Adipocyte (in vitro differentiated cells): ENCODE measurements around the gene RAPGEF2.
"Not testable (repeated sequence)": the region's sequence is repeated elsewhere in the genome, so short reads cannot be mapped to it uniquely, and the experiment has no call there.

Experiments used
- DNase-seq: peaks from one replicate; pipeline ENCODE4 v3.0.0-alpha.2; 2015; ENCODE audit warnings: low read depth
- H3K27me3 ChIP-seq: replicated peaks from 2 replicates; pipeline ENCODE4 v1.7.0; 2013; ENCODE audit warnings: mild to moderate bottlenecking, low read length, moderate library complexity; ENCODE audit not compliant: control insufficient read depth, insufficient read depth
- H3K36me3 ChIP-seq: 2 replicates; pipeline ENCODE4 v1.7.0; 2013; ENCODE audit warnings: low read length, mild to moderate bottlenecking, moderate library complexity; ENCODE audit not compliant: control insufficient read depth, insufficient read depth, severe bottlenecking
- H3K4me1 ChIP-seq: 2 replicates; pipeline ENCODE4 v1.7.0; 2013; ENCODE audit warnings: mild to moderate bottlenecking, low read length, moderate library complexity; ENCODE audit not compliant: control insufficient read depth, insufficient read depth
- H3K4me3 ChIP-seq: 2 replicates; pipeline ENCODE4 v1.7.0; 2013; ENCODE audit warnings: mild to moderate bottlenecking, low read length, moderate library complexity
- H3K9ac ChIP-seq: 2 replicates; pipeline ENCODE4 v1.7.0; 2013; ENCODE audit warnings: mild to moderate bottlenecking, low read length, moderate library complexity
- H3K9me3 ChIP-seq: 2 replicates; pipeline ENCODE4 v1.7.0; 2013; ENCODE audit warnings: mild to moderate bottlenecking, low read length, moderate library complexity; ENCODE audit not compliant: control insufficient read depth

RAPGEF2 gene, protein sequence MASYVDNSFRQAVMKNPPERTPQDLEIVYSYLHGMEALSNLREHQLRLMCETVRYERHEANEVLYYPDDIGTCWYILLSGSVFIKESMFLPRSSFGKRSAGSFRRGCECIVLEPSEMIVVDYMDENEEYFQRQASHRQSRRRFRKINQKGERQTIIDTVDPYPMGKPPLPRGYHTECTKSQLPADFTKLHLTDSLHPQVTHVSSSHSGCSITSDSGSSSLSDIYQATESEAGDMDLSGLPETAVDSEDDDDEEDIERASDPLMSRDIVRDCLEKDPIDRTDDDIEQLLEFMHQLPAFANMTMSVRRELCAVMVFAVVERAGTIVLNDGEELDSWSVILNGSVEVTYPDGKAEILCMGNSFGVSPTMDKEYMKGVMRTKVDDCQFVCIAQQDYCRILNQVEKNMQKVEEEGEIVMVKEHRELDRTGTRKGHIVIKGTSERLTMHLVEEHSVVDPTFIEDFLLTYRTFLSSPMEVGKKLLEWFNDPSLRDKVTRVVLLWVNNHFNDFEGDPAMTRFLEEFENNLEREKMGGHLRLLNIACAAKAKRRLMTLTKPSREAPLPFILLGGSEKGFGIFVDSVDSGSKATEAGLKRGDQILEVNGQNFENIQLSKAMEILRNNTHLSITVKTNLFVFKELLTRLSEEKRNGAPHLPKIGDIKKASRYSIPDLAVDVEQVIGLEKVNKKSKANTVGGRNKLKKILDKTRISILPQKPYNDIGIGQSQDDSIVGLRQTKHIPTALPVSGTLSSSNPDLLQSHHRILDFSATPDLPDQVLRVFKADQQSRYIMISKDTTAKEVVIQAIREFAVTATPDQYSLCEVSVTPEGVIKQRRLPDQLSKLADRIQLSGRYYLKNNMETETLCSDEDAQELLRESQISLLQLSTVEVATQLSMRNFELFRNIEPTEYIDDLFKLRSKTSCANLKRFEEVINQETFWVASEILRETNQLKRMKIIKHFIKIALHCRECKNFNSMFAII (N-terminal part only)

DNA sequence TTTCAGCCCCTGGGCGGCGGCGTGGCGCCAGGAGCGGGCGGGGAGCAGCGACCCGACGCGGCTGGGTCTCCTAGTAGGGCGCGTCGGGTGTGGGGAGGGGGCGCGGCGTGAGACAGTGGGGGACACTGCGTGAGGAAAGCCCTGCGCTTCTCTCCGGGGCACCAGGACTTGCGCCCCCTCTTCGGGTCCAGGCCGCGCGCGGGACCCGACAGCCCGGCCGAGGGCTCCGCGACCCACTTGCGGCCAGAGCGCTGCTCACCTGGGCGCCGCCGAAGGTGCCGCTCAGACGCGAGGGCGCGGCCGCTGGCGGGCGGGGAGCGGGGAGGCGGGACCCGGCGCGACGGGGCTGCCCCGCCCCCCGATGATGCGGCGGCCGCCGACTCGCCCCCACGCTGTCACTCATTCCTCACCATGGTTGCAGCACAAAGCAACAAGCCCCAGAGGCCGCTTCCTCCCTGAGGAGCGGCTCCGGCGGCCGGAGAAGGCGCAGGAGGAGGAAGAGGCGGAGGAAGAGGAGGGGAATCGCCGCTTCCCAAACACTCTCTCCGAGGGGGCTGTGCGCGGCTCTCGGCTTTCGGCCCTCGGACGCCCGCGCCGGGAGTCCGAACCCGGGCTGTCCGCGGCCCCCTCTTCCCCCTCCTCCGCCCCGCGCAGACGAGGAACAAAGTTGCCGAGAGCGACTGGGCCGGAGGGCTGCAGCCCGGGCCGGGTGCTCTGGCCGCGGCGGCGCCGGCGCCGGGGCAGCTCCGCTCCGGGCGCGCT lies at the start of gene RAPGEF2:
RAPGEF2 (plus strand) TSS at position 458 of the 762 bp plus-strand sequence. CDS start 1,084 bp downstream, outside the sequence.
- H3K36me3 ChIP-seq = no peaks in the 10 kb centered on the region
- DNase-seq = peak; percentile 96
- no peaks in the 10 kb centered on the region for H3K27me3 ChIP-seq
- H3K9ac ChIP-seq = peak within 1 kb of the TSS; percentile 92
- H3K4me3 ChIP-seq = peak within 1 kb of the TSS; percentile 93
- H3K9me3 ChIP-seq = no peaks in the 10 kb centered on the region
- peaks cover 26% of the 10 kb centered on the region for H3K4me1 ChIP-seq

GRCh38 chr4:159055833-159056232 lies 47.0 kb upstream of the RAPGEF2 start:
- Histone ChIP-seq H3K4me3 (no peak overlapping the region), H3K4me1 (no peaks in the 10 kb centered on the region), H3K36me3 (no peaks in the 10 kb centered on the region), H3K9me3 (no peaks in the 10 kb centered on the region), H3K27me3 (peaks cover 4% of the 10 kb centered on the region), H3K9ac (no peak overlapping the region)
- DNase-seq = no peak

DNA sequence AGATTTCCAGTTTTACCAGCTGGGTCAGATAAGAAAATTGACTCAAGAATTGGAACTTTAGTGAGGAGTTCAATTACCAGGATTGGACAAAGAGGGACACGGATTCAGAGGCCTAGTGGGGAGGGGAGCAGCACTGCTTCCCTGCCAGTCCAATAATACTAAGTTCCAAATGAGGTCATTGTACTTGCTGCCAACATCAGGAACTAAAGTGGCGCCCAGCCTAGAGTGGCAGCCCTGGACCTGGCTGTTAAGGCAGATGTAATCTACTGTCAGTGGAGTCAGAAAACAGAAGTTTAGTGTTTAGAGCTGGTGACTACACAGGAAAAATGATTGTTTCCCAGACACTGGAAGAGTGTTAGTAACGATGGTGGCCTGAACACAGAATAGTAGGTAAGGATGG lies 42.7 kb upstream of the RAPGEF2 start:
- Histone ChIP-seq H3K4me3 (no peak overlapping the region), H3K9ac (no peak overlapping the region), H3K9me3 (no peaks in the 10 kb centered on the region), H3K4me1 (no peaks in the 10 kb centered on the region), H3K36me3 (no peaks in the 10 kb centered on the region), H3K27me3 (no peaks in the 10 kb centered on the region)
- no peak for DNase-seq

DNA sequence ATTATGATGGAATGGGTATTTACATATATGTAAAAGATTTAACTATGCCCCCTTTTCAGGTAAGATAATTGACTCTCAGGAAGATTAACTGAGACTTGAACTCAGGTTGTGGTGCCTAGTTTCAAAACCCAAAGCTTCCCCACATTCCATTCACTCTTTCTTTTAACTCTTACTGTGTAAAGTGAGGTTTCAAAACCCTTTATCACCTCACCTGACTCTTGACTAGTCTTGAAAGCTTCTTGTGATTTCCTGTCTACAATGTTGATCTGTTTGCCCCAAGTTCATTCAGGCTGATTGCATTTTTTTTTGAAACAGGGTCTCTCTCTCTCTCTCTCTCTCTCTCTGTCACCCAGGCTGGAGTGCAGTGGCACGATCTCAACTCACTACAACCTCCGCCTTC lies 40.5 kb upstream of the RAPGEF2 start:
- Histone ChIP-seq H3K9me3 (no peaks in the 10 kb centered on the region), H3K4me1 (no peaks in the 10 kb centered on the region), H3K4me3 (no peak overlapping the region), H3K27me3 (no peaks in the 10 kb centered on the region), H3K36me3 (no peaks in the 10 kb centered on the region), H3K9ac (no peak overlapping the region)
- no peak for DNase-seq

DNA sequence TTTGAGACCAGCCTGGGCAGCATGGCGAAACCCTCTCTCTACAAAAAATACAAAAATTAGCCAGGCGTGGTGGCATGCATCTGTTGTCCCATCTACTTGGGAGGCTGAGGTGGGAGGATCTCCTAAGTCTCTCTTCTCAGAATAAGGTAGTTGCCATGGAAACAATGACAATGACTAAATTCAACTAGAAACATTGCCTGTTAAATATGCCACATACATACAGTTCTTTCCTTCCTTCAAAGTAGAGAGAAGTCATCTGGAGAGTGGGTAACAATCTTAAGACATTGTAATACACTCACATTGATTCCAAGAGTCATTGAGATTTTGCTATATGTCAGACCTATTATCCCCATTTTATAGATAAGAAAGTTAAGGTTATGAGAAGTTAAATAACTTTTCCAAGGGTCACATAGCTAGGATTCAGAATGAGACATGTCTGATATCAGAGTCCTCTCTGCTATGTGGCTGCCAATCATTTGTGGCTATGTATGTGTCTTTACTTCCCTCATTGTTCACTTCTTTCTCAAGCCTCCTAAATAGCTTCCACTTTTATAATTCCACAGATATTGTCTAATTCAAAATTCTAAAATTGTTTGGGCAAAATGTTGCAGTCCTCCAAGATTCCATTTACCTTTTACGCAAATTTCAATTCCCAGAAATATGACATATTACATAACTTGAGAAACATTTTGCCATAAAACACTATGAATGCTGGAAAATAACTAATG lies 37.2 kb upstream of the RAPGEF2 start:
- DNase-seq = no peak
- Histone ChIP-seq H3K9ac (no peak overlapping the region), H3K27me3 (no peaks in the 10 kb centered on the region), H3K9me3 (no peaks in the 10 kb centered on the region), H3K4me1 (peaks cover 7% of the 10 kb centered on the region), H3K4me3 (no peak overlapping the region), H3K36me3 (no peaks in the 10 kb centered on the region)

GRCh38 chr4:159068139-159068538 lies 34.7 kb upstream of the RAPGEF2 start:
- H3K27me3 ChIP-seq, H3K9ac ChIP-seq, H3K4me3 ChIP-seq, DNase-seq, H3K36me3 ChIP-seq, H3K9me3 ChIP-seq: not testable (repeated sequence)
- peaks cover 19% of the 10 kb centered on the region for H3K4me1 ChIP-seq

- peaks cover 19% of the 10 kb centered on the region for H3K4me1 ChIP-seq
- H3K9ac ChIP-seq = no peak overlapping the region
- no peak overlapping the region for H3K4me3 ChIP-seq
- no peaks in the 10 kb centered on the region for H3K36me3 ChIP-seq
- DNase-seq = peak; percentile 80
- no peaks in the 10 kb centered on the region for H3K27me3 ChIP-seq
- H3K9me3 ChIP-seq = no peaks in the 10 kb centered on the region
Observed at GRCh38 chr4:159069922-159070321, 33.0 kb upstream of the RAPGEF2 start.

GRCh38 chr4:159070742-159071141 lies 32.1 kb upstream of the RAPGEF2 start:
- DNase-seq = peak; percentile 40
- Histone ChIP-seq H3K4me1 (peaks cover 25% of the 10 kb centered on the region), H3K9ac (no peak overlapping the region), H3K27me3 (no peaks in the 10 kb centered on the region), H3K4me3 (peak overlapping the region; percentile 9), H3K36me3 (no peaks in the 10 kb centered on the region), H3K9me3 (no peaks in the 10 kb centered on the region)

DNA sequence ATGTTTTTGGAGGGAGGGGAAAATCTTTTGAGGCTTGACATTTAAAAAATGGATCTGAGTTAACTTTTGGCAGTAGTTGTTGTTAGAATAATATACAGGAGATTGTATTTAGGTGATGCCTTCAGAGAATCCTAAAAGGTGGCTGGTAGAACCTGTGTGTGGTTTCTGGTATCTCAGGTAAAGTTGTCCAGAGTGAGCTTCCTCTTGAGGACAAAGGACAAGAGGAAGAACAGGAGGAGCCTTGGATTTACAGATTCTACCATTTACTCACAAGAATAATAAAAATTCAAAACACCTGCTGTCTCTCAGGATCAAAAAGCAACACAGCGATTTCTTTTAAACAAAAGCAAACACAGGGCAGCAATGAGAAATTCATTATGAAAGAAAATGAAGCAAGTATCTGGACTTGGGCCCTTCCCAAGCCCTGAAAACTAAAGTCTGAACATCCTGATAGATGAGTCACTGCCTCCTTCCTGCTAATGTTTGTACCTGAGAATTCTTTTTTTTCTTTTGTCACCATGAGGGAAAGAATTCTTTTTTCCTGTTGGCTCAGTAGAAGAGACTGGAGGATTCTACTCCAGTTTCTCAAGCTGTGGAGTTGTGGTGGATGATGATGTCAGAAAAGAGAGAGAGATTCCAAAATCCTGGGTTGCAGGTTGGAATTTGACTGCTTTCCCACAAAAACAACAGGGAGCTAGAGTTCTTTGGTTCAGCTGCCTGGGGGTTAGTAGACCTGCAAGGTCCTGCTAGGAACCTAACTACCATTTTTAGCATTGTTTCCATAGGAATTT lies 31.5 kb upstream of the RAPGEF2 start:
- no peaks in the 10 kb centered on the region for H3K36me3 ChIP-seq
- H3K4me3 ChIP-seq = peak overlapping the region; percentile 9

More for the DNA sequence above, 31.5 kb upstream of the RAPGEF2 start:
- Histone ChIP-seq H3K9ac (no peak overlapping the region), H3K27me3 (no peaks in the 10 kb centered on the region), H3K4me1 (peaks cover 29% of the 10 kb centered on the region), H3K9me3 (no peaks in the 10 kb centered on the region)
- peak; percentile 65 for DNase-seq
